WTC11 (cell line): Measurements from ENCODE around the gene FER. TPM values are rescaled to one million over a fixed set of nuclear protein-coding genes. Genes with fewer than 3 reads are reported as not detected.

Experiments
- ATAC-seq: fragments of 200-7000 bp; cut with Tn5 transposase; 2 replicates; pipeline ENCODE4 v1.10.0; 2021; ENCODE audit warnings: mild to moderate bottlenecking, moderate library complexity
- CTCF ChIA-PET: fragments of 300-600 bp; sonication (Branson Sonifier 250); formaldehyde crosslinking; loops from one replicate; lab custom pipeline; 2021; ENCODE audit warnings: antibody characterized with exemption; lab: Charles Lee
- POLR2A ChIA-PET: fragments of 350-600 bp; sonication (Branson Sonifier 250); formaldehyde crosslinking; loops from one replicate; lab custom pipeline; 2021; ENCODE audit warnings: antibody characterized with exemption; lab: Charles Lee
- DNase-seq: peaks from one replicate; pipeline ENCODE4 v3.0.0; 2021; ENCODE audit warnings: low spot score
- H3K27ac Mint-ChIP-seq: 2 replicates; pipeline ENCODE4 v1.8.0; 2021; ENCODE audit warnings: mixed read lengths
- H3K27me3 Mint-ChIP-seq: 2 replicates; pipeline ENCODE4 v1.8.0; 2021; ENCODE audit warnings: low read depth, mild to moderate bottlenecking, moderate library complexity, mixed read lengths
- H3K36me3 Mint-ChIP-seq: 2 replicates; pipeline ENCODE4 v1.8.0; 2021; ENCODE audit warnings: mixed read lengths
- H3K4me1 Mint-ChIP-seq: 2 replicates; pipeline ENCODE4 v1.8.0; 2022; ENCODE audit warnings: mixed read lengths
- H3K4me3 Mint-ChIP-seq: 2 replicates; pipeline ENCODE4 v1.8.0; 2021; ENCODE audit warnings: mild to moderate bottlenecking, moderate library complexity, mixed read lengths
- H3K9me3 Mint-ChIP-seq: 2 replicates; pipeline ENCODE4 v1.8.0; 2021; ENCODE audit warnings: mixed read lengths
- CREB1 ChIP-seq: sonication (generic); formaldehyde crosslinking; IDR thresholded peaks from 2 replicates; pipeline ENCODE4 v1.8.0; 2023; ENCODE audit warnings: mild to moderate bottlenecking, missing genetic modification reagents
- CTCF ChIP-seq: fragments of 200-600 bp; IDR thresholded peaks from 2 replicates; pipeline ENCODE4 v1.8.0; 2022; ENCODE audit warnings: antibody characterized with exemption
- ELF4 ChIP-seq: sonication (generic); formaldehyde crosslinking; IDR thresholded peaks from 2 replicates; pipeline ENCODE4 v1.8.1; 2022; ENCODE audit warnings: low read depth, mild to moderate bottlenecking, moderate library complexity, missing genetic modification reagents
- ETV6 ChIP-seq: sonication (generic); formaldehyde crosslinking; IDR thresholded peaks from 2 replicates; pipeline ENCODE4 v1.8.1; 2022; ENCODE audit warnings: mild to moderate bottlenecking, missing genetic modification reagents
- HMGA2 ChIP-seq: fragments of 250-450 bp; sonication (Bioruptor Pico); IDR thresholded peaks from 2 replicates; pipeline ENCODE4 v1.4.0; 2021; ENCODE audit warnings: mild to moderate bottlenecking, moderate library complexity
- KAT7 ChIP-seq: sonication (generic); formaldehyde crosslinking; IDR thresholded peaks from 2 replicates; pipeline ENCODE4 v1.8.1; 2023; ENCODE audit warnings: missing genetic modification reagents, mild to moderate bottlenecking, borderline replicate concordance
- MAX ChIP-seq: sonication (generic); formaldehyde crosslinking; IDR thresholded peaks from 2 replicates; pipeline ENCODE4 v1.8.0; 2022; ENCODE audit warnings: mild to moderate bottlenecking, missing genetic modification reagents
- MYBL2 ChIP-seq: sonication (generic); formaldehyde crosslinking; IDR thresholded peaks from 2 replicates; pipeline ENCODE4 v1.8.1; 2023; ENCODE audit warnings: mild to moderate bottlenecking, moderate library complexity, missing genetic modification reagents
- NFATC4 ChIP-seq: fragments of 250-450 bp; sonication (Bioruptor Pico); IDR thresholded peaks from 2 replicates; pipeline ENCODE4 v1.9.0; 2021; ENCODE audit warnings: mild to moderate bottlenecking
- NFE2L1 ChIP-seq: sonication (generic); formaldehyde crosslinking; IDR thresholded peaks from 2 replicates; pipeline ENCODE4 v1.8.1; 2023; ENCODE audit warnings: missing genetic modification reagents
- PRDM15 ChIP-seq: sonication (generic); formaldehyde crosslinking; IDR thresholded peaks from 2 replicates; pipeline ENCODE4 v1.8.0; 2022; ENCODE audit warnings: missing genetic modification reagents
- STAT6 ChIP-seq: sonication (generic); formaldehyde crosslinking; conservative IDR thresholded peaks from 2 replicates; pipeline ENCODE4 v1.8.1; 2023; ENCODE audit warnings: mild to moderate bottlenecking, low read depth, missing genetic modification reagents, moderate library complexity
- ZBTB43 ChIP-seq: sonication (generic); formaldehyde crosslinking; IDR thresholded peaks from 2 replicates; pipeline ENCODE4 v1.8.1; 2023; ENCODE audit warnings: mild to moderate bottlenecking, missing genetic modification reagents
- ZNF138 ChIP-seq: sonication (generic); formaldehyde crosslinking; conservative IDR thresholded peaks from 2 replicates; pipeline ENCODE4 v1.8.1; 2022; ENCODE audit warnings: mild to moderate bottlenecking, moderate library complexity, missing genetic modification reagents
- ZNF232 ChIP-seq: sonication (generic); formaldehyde crosslinking; IDR thresholded peaks from 2 replicates; pipeline ENCODE4 v1.8.0; 2022; ENCODE audit warnings: mild to moderate bottlenecking, missing genetic modification reagents
- ZNF263 ChIP-seq: sonication (generic); formaldehyde crosslinking; IDR thresholded peaks from 2 replicates; pipeline ENCODE4 v1.8.1; 2022; ENCODE audit warnings: low read depth, mild to moderate bottlenecking, moderate library complexity, missing genetic modification reagents
- total RNA-seq: library from RNA; stranded (reverse); gene quantifications from 3 replicates; pipeline ENCODE4 v1.2.3, GENCODE V29; 2021

FER gene
- total RNA-seq, 1 experiment from 2014 or later, result 13.8 TPM

GRCh38 chr5:108707141-108707540 is 40.6 kb upstream of the FER start (continued):
- no peak for TF ChIP-seq CTCF
- no peak for TF ChIP-seq HMGA2 (CRISPR knock-in tag)

- ChIA-PET POLR2A (no interaction called here), CTCF (interaction anchor here (1.3 kb wide), 1 partner anchor 70 kb away, joined by 3 read pairs; no protein-coding TSS in a partner anchor)
- Mint-ChIP-seq H3K9me3 (no peaks in the 10 kb centered on the region), H3K4me3 (no peak overlapping the region), H3K36me3 (no peaks in the 10 kb centered on the region), H3K4me1 (peaks cover 4% of the 10 kb centered on the region; the same call in 1 of the 2 replicates), H3K27ac (no peak overlapping the region), H3K27me3 (no peaks in the 10 kb centered on the region)
- ATAC-seq (no peak), DNase-seq (no peak)
- TF ChIP-seq ZBTB43 (no peak), HMGA2 (CRISPR knock-in tag) (no peak), MYBL2 (CRISPR knock-in tag) (no peak), ZNF232 (CRISPR knock-in tag) (no peak), ZNF263 (CRISPR knock-in tag) (no peak), ETV6 (CRISPR knock-in tag) (no peak), NFATC4 (CRISPR knock-in tag) (no peak), MAX (CRISPR knock-in tag) (no peak), NFE2L1 (CRISPR knock-in tag) (no peak), PRDM15 (no peak), KAT7 (CRISPR knock-in tag) (no peak), ZNF138 (CRISPR knock-in tag) (no peak), CREB1 (CRISPR knock-in tag) (no peak), ELF4 (CRISPR knock-in tag) (no peak), STAT6 (CRISPR knock-in tag) (no peak)
- TF ChIP-seq, all 79 proteins: peak for 0
Observed at GRCh38 chr5:108711898-108712297, 35.8 kb upstream of the FER start.
